ENCODE measurements around the gene SGMS1.

The SGMS1 gene

DNA sequence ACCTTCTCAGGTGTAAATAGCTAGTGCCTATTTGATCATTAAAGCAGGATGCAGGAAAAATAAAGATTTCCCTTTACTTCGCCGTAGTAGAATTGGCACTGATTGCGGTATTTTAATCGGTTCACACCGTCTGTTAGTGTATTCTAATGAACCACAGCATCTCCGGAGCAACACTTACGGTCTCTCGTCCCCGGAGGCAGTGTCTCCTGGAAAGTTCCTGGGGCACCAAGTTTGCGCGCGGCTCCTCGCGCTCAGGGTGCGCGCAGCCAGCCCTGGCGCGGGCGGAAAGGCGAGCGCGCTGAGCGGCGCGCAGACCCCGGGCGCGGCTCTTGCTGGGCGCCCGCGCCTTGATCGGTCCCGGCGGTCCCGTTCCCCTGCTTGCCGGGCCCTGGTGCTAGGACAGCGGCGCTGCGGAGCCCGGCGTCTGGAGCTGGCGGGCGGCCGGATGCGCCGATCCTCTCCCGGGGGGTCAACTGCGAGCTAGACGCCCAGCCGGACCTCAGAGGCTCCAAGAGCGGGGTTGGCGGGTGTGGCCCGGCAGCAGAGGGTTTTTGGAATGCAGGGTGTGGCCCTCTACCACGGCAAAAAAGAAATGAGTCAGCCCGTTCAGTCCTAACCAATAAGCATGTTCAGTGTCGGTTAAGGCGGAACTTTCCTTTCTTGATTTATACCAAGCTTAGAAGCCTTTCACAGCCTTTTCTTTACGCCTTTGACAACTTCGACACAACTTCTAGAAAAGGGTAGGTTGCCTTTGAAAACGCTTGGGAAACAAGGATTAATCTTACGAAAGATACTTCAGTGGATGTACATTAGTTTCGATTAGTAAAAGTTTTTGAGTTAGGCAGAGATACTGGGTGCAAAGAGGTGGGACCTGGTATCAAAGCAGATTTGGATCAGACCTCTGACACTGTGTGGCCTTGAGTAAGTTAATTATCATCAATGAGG lies 205.6 kb downstream of the SGMS1 start:
- DNase-seq = peak; percentile 9

DNA sequence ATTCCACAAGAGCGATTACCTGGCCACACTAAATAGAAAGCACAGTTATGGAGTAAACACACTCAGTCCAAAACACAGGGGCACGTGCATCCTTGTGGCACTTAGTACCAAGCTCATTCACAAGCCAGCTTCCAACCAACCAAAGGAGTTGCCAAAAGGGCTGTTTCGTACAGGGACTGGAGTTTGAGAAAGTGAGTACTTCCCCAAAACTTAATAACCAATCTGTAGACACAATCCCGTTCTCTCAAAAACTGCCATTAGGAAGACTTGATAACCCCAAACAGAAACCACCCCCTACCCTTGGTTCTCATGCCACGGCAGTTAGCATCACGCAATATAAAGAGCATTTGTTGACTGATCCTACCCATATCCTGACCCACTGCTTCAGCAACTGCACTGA lies 206.3 kb downstream of the SGMS1 start:
- no peak for DNase-seq

DNA sequence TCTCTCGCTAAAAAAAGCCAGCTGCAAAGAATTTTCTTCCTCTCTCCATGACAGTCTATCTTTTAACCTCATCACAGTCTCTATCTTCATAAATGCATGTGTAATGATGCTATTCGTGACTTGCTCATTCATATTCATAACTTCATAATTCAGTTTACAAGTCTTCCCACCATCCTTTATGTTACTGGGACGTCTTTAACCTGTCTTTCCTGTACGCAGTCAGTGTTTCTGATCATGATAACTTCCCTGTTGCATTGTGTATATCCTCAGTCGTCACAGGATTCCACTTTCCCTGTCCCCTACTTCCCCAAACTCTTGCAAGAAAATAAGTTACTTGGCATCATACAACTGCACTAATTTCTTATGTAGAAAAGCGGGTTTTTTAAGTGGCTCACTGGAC lies 206.9 kb downstream of the SGMS1 start:
- DNase-seq = no peak

DNA sequence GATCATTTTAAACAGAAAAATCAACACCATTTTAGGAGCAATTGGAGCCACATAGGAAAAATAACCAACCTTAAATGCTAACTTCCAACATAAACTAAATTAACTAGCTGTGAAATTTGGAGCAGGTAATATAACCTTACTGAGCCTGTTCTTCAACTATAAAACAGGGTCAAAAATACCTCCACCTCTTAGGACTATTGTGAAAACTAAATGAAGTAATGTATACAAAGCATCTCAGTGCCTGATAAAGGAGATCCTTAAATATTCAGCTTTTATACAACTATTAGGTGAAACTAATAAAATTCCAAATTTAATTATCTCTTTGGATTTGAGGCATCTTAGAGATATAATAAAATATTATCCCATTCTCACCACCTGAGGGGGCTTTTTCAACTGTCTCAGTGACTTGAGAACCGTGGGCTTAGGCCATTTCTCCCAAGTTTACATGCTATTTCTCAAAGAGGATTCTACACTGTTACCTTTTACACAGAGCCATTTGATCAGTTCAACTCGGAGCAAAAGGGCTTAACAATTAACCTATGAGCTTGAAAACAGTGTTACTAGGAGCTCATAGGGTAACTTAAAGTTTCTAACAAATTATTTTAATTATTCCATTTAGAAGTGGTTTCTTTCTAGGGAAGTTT lies 207.5 kb downstream of the SGMS1 start:
- DNase-seq = no peak

DNA sequence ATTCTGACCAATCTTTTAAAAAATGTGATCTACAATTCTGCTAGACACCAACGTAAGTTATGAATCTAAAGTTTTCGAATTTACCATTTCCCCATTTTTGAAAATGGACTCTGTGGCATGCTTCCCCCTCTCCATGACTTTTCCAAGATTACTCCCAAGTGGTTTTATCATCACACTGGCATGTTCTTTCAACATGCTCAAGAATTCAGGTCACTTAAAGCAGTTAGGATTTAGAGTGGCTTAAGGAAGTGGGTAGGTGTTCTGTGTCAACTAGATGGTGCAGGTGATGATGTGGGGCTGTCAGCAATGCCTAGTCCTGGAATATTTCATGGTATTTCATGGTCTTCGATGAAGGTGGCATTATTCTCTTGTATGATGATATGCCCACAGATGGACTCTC lies 208.5 kb downstream of the SGMS1 start:
- no peak for DNase-seq

DNA sequence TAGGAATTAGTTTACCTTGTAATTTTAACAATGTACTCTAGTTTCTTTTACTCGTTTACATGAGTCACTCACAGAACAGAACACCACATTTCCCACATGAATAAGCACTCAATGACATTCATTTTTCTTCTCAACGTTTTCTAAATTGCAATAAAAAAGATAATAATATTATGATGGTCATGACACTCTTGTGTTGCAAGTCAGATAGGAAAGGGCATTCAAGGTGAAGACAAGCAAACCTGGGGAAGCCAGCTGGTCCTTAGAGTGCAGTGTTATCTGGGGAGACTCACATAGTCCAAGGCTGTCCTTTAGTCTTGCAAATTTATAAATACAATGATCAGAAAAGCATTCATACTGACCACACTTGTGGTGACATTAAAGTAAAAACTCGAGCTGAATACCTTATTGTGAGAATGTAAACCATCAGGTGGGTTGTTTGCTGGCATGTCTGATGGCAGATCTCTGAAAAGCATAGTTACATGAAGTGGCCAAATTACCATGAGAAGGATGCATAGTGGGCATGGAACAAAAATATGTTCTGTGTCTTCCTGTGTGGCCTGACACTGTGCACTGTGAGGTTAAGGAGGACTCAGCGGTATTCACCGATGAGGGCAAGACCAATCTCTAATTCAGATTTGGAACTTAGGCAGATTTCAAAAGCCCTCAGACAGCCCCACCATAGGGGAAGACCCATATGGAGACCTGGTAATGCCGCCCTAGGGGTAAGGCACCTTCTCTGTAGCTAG lies 213.5 kb downstream of the SGMS1 start:
- no peak for DNase-seq

DNA sequence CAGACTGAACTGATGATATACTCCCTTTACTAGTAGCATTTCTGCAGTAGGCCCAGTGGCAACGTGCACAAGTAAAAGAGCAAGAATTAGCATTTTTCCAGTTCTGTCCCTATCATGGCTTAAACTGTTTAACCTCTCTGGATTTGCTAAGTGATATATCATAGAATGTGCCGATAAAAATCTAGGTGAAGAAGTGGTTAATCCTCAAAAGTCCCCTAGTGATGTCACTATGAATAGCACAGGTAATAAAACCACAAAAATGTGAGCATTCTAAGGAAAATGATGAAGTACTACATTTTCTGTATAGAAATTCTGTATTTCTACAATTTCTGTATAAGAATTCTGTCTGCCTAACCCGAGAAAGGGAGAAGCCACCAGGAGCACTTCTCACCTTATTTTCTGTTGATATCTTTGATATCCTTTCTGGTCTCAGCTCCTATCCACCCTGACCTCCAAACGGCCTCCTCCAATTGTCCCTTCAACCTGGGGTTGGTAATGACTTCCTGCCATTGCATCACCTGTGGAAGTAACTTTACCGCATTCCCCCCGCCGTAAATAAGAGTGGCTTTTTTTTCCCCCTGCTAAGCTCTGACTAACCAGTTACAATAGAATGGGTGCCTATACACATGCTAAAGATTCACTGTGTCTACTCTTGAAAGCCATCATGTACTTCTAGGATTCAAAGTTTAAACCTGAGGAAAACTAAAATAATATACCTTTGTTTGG lies 216.5 kb downstream of the SGMS1 start:
- DNase-seq = no peak

DNA sequence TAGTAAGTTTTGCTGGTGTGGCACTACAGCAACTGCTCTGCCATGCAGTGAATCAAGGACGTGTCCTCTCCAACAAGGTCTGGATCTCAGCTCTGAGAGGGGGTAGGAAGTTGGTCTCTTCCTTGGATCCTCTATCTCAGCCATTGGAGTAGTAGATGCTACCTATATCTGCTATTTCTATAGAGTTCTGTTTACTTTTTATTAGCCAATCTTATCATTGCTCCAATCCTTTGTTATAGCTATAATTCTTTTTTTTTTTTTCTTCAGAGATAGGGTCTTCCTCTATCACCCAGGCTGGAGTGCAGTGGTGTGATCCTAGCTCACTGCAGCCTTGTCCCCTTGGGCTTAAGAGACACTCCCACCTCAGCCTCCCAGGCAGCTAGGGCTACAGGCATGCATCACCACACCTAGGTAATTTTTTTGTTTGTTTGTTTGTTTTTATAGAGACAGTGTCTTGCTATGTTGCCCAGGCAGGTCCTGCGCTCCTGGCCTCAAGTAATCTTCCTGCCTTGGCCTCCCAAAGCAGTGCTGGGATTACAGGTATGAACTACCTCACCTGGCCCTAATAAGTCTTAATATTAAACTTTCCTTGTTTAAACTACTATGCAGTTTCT lies 217.2 kb downstream of the SGMS1 start:
- no peak for DNase-seq

DNA sequence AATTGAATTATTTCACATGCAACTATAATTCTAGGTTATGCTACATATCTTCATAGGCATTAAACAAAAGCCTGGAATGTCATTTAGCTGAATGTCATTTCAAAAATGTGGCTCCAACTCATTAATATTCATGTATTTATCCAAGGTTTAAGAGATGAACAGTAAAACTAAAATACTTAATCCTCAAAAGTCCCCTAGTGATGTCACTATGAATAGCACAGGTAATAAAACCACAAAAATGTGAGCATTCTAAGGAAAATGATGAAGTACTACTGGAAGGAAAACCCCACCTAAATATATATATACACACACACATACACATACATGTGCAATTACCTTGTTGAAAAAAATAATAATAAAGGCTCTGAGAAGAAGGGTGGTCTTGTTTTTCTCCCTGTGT lies 218.0 kb downstream of the SGMS1 start:
- DNase-seq = no peak

DNA sequence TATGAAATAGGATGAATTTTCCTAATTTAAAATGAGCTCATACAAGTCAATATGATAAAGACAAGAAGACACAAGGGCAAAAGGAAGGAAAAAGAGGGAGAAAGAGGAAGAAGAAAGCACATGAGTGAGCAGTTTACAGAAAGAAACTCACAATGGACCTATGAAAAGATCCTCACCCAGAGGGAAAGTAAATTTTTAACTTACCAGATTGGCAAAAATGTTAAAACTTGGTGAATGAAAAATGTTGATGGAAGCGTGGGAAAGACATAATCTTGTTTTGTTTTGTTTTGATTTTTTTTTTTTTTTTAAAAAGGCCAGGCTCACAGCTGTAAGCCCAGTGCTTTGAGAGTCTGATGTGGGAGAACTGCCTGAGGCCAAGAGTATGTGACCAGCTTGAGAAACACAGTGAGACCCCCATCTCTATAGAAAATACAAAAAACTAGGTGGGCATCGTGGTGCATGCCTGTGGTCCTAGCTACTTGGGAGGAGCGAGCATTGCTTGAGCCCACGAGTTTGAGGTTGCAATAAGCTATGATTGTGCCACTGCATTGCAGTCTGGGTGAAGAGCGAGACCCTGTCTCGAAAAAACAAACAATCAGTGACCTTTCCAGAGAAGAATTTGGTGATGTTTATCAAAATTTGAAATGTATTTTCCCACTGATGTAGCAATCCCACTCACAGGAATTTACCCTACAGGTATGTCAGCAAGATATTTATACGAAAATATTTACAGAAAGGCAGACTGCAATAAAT lies 219.6 kb downstream of the SGMS1 start:
- DNase-seq = no peak

DNA sequence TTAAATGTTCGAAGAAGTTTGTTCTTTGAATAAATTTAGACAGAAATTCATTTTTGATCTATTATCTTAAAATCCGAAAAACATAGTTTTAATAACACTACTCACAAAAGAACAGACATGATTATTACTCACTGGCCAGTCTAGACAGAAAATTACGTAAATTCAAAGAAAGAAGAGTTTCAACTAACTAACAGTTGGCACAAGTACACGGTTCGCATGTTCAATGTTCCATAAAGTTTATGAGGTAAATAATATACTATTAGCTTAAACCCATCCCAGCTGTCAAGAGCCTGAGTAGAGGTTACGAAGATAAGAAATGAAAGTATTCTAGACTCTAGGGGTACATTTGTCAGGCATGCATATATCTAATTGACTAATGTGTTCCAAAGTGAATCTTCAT lies 220.7 kb downstream of the SGMS1 start:
- no peak for DNase-seq

DNA sequence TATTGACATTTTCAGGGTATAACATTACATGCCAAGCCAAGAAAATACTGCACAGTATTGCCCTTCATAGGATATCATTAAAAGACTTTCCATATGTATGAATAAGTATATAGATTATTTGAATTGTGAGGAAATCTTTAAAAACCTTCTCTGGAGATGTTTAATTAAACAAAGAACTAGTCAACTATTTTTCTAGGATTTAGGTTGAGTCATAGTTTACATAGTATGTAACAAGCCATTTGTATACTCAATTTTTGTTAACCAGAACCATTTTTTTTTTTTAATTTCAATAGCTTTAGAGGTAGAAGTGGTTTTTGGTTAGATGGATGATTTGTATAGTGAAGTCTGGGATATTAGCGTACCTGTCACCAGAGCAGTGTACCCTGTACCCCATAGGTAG lies 221.3 kb downstream of the SGMS1 start:
- DNase-seq = no peak

DNA sequence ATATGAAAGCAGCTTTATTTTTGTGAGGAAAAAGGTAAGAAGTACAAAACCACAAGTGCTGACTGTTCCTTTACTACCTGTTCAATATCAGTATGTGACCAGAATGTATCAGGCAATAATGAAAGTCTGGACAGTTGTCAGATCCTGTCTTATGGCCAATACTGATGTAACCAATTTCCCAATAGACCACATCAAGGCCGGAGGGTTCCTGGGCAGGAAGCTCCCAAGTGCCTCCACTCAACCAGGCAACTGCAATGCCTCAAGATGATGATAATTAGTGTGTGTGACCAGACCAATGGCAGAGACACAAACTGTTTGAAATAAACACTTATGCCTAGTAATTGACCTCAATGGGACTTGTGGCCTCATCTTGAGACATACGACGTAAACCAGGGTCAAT lies 223.1 kb downstream of the SGMS1 start:
- no peak for DNase-seq

DNA sequence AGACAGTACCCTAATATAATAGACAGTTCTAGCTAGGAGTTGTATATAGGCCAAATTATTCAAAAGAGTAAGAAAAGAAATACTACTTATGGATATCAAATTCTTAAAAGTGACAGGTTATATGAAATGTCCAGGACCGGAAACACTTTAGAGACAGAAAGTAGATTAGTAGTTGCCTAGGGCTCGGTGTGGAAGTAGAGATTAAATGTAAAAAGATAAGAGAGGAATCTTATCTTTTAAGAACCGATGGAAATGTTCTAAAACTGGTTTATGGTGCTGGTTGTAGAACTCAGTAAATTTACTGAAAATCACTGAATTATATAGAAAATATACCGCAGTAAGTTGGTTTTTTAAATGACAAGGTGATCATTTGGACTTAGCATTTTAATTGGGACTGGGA lies 224.9 kb downstream of the SGMS1 start:
- no peak for DNase-seq

DNA sequence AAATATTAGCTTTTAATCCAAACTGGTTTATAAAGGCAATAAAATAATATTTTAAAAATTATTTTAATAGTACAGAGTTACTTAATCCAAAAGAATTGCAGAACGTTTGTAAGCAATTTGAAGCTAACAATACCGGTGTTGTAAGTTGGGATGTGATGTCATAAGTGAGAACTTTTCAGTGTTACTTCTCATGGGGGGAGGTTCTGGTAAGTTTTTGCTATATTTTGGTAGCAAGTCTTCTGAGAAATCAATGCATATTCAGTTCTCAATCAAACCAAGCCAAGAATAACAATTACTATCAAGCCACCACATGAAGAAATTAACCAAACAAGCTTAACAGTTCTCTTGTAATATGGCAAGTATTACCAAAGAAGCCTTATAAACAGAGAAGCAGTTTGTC lies 225.4 kb downstream of the SGMS1 start:
- no peak for DNase-seq

DNA sequence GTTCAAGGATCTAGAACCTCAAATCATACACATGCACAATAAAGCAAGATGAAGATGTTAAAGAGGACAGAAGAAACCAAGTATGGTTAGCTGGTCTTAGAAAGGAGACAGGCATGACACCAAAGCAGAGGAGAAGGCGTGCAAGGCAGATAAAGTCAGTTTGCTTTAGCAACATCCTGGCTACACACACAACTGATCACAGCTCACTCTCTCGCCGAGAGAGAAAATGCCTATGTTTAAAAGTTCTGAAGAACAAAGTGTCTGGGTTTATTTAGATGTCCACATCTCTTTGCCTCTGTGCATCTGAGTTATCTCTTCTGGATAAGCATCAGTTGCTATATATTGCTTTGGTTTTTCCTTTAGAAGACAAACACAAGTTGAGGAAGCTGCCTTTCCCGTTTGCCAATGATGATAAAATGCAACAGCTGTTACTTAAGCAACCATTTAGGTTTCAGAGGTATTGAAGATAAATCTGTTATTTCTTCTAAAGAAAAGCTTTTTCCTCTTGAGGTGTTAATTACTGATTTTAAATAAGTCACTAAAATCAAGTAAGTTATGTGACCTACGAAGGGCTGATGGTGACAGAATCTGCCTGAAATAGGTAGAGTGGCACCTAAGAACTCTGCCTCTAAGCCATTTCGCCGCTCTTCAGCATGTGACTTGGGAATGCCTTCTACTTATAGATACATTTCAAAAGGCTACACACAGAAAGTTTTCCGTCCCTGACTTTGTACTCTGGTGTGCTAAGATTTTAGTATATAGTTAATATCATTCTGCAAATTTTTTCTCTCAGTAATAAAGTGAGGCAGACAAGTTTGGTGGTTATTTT lies 226.2 kb downstream of the SGMS1 start:
- DNase-seq = no peak

DNA sequence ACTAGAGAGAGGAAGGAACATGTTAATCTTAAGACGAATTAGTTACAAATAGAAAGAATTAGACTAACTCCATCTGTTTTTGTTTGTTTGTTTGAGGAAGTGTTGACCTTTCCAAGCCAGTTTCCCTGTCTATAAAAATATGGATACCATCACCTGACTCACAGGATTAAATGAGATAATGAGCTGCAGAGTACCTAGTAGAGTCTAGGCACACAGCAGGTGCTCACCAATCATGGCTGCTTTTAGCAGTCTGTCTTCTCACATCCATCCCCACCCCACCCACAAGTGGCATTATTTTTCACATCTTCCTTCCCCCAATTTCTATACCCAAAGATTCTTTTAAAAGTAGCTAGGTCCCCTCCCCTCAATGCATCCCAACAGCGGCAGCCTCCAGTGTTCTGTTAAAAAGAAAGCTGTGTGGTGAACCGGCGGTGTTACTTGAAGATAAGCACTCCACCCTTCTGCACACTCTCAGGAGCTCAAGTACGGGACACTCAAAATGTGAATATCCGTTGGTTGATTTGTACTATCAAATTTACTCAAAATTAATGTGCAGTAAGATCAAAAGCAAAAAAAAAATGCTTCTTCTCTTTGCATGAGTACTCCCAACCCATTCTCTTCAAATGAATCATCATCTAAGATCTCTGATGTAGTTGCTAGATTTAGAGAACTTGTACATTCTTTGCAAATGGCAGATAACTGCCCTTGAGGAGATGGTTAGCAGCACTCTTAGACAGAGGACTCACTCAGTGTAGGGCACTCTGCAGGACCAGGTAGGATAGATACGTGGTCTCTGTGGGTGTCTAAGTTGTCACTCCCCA lies 227.1 kb downstream of the SGMS1 start:
- DNase-seq = no peak

DNA sequence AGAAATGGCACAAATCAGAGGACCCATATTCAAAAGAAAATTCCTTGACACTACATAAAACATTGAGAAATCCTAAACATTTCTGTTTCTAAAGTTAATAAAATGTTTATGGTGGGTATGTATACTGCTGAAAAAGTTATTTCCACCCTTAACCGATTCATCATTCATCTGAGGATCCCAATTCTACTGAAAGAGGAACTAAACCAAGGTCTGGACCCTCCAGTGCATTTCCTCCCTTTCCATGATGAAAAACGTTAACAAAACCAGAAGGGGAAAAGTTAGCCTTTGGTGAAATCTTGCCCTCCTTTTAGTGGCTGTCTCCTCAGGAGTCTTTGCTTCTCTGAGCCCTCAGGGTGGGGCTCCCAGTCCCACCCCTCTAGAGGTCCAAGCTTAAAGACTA lies 227.9 kb downstream of the SGMS1 start:
- no peak for DNase-seq

DNA sequence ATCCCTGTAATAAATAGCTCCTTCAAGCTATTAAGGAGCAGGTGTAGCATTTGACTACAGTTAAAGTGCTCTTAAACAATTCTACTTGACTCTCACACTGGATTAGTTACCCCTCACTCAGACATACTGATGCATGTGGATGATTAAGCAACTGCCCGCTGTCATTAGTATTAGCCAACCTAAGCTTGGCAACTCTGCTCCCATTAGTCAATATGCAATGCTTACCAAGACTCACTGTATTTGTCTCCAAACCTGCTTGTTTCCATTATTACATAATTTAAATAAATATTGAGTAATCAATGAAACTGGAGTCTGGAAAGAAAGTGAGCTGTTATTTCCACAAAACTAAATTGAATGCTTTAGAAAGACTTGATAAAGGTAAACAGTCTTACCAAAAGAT lies 228.5 kb downstream of the SGMS1 start:
- no peak for DNase-seq

DNA sequence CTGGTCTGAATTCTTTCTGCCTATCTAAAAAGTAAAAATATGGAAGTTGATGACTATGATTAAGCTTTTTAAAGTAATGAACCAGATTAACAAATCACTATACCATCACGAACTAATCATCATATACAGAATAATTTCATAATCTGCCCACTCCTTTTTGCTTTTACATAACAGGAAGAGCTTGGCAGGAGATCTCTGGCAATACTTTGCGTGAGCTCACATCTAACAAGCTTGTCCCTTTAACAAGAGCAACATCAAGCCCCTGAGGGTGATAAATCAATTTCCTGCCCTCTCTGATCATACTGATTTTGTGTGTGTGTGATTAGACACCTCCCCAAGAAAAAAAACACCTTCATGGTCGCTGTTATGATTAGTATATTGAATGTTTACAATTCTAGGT lies 228.9 kb downstream of the SGMS1 start:
- DNase-seq = no peak

All from NCI-H2171 treated with DMSO at 0.1 percent for 48 hours (cell line).